Lower leg skin (tissue), 4 donors: ENCODE measurements around the gene GPRC5D. TPM values are rescaled to one million over a fixed set of nuclear protein-coding genes. Genes with fewer than 3 reads are reported as not detected.
A peak's percentile ranks its signal among the peaks of the same experiment; 100 is the strongest.

Experiments
- DNase-seq, 2 donors: peaks; one replicate each; pipeline ENCODE4 v3.0.0-alpha.2; 2019; ENCODE audit warnings: low spot score in 2 of 2
- H3K4me3 ChIP-seq: fragments of 200-600 bp; sonication (generic); 2 replicates; pipeline ENCODE4 v1.5.1; 2017; ENCODE audit warnings: mild to moderate bottlenecking, low read depth; ENCODE audit not compliant: poor library complexity, severe bottlenecking
- CTCF ChIP-seq, 3 donors: fragments of 450-650 bp; IDR thresholded peaks; one replicate each; pipeline ENCODE4 v1.5.1; 2016; ENCODE audit warnings: antibody characterized with exemption in 3 of 3, mild to moderate bottlenecking in 3 of 3, moderate library complexity in 2 of 3
- POLR2A ChIP-seq, 2 donors: fragments of 450-650 bp; IDR thresholded peaks; one replicate each; pipeline ENCODE4 v1.6.1; 2016 to 2017; ENCODE audit warnings: antibody characterized with exemption in 2 of 2, mild to moderate bottlenecking in 1 of 2, moderate library complexity in 1 of 2
- WGBS, 2 donors: methylation state at CpG; one replicate each; pipeline ENCODE4 v1.1.5; 2018; 5-methylcytosine and 5-hydroxymethylcytosine counted together
- intact Hi-C: fragments of 100-400 bp; cut with DNase I; formaldehyde crosslinking; loops from one replicate; pipeline ENCODE4 v1.15.0; 2023; ENCODE audit warnings: low total_unique reads
- total RNA-seq, 4 donors: library from RNA; depleted of rRNA; stranded (reverse); fragments of >200 nt; gene quantifications; one replicate each; pipeline ENCODE4 v1.1.0, GENCODE V29; 2016

Gene GPRC5D
- total RNA-seq = 10 to 100 TPM in 2 of 4 donors, not detected in 2; 27.9 to 51.1 TPM

GRCh38 chr12:12952036-12952435, at the start of gene GPRC5D:
GPRC5D (minus strand) TSS chr12:12952170; CDS start chr12:12950384, 1,786 bp downstream.
- no peak for DNase-seq
- WGBS, 2 donors = 61 to 66% methylated on average over 6 of the region's 6 CpGs
- intact Hi-C loops = no loop called here
- TF ChIP-seq POLR2A (IDR thresholded peaks at IDR 0.05) = no peak
- TF ChIP-seq CTCF (IDR thresholded peaks at IDR 0.05) = no peak
- no peak within 1 kb of the TSS for H3K4me3 ChIP-seq

GRCh38 chr12:13001775-13002040, 49.7 kb upstream of the GPRC5D start:
- H3K4me3 ChIP-seq = peak overlapping the region; percentile 46
- no peak for TF ChIP-seq CTCF (IDR thresholded peaks at IDR 0.05)
- TF ChIP-seq POLR2A (IDR thresholded peaks at IDR 0.05) = no peak
- no peak for DNase-seq
- 62 to 63% methylated on average over 16 of the region's 16 CpGs for WGBS, 2 donors
- intact Hi-C loops = no loop called here

- intact Hi-C loops = no loop called here
- 2% methylated on average over 54 to 55 of the region's 82 CpGs for WGBS, 2 donors
- TF ChIP-seq POLR2A (IDR thresholded peaks at IDR 0.05) (no peak), CTCF (IDR thresholded peaks at IDR 0.05) (no peak)
- DNase-seq = peak in 1 of 2 donors; percentile 90
- H3K4me3 ChIP-seq = peak overlapping the region; percentile 46
These were observed 49.2 kb upstream of the GPRC5D start for GRCh38 chr12:13000925-13001774.

- DNase-seq = no peak
- intact Hi-C loops = no loop called here
- 0 to 3% methylated on average over 12 to 16 of the region's 16 CpGs for WGBS, 2 donors
These were observed 48.6 kb upstream of the GPRC5D start for GRCh38 chr12:13000616-13000924.

GRCh38 chr12:12999959-13000615, 48.1 kb upstream of the GPRC5D start, which contains the start of gene HEBP1:
HEBP1 (minus strand) TSS chr12:13000265; CDS start chr12:13000114, 151 bp downstream.
- peak within 1 kb of the TSS; percentile 63 for H3K4me3 ChIP-seq
- DNase-seq = peak; percentile 93 to 99
- TF ChIP-seq POLR2A (IDR thresholded peaks at IDR 0.05) = no peak
- TF ChIP-seq CTCF (IDR thresholded peaks at IDR 0.05) = no peak
- WGBS, 2 donors = 0 to 1% methylated on average over 42 to 44 of the region's 69 CpGs
- intact Hi-C loops = no loop called here

More at GRCh38 chr12:13000616-13000924, 48.6 kb upstream of the GPRC5D start:
- TF ChIP-seq CTCF (IDR thresholded peaks at IDR 0.05) = no peak
- no peak for TF ChIP-seq POLR2A (IDR thresholded peaks at IDR 0.05)
- peak overlapping the region; percentile 46 for H3K4me3 ChIP-seq
